Peyer's patch (tissue), 4 donors: ENCODE results near the gene CTPS2. TPM values are rescaled to one million over a fixed set of nuclear protein-coding genes. Genes with fewer than 3 reads are reported as not detected.
A peak's percentile ranks its signal among the peaks of the same experiment; 100 is the strongest.

ENCODE experiments used
- DNase-seq, 3 donors: peaks; one replicate each; pipeline ENCODE4 v3.0.0-alpha.2; 2017 to 2019
- H3K27ac ChIP-seq, 4 donors: fragments of 200-600 bp; sonication (generic); one replicate each; pipeline ENCODE4 v1.5.1; 2016 to 2019
- H3K27me3 ChIP-seq, 2 donors: fragments of 200-600 bp; sonication (generic); one replicate each; pipeline ENCODE4 v1.5.1; 2019
- H3K36me3 ChIP-seq, 3 donors: fragments of 200-600 bp; sonication (generic); one replicate each; pipeline ENCODE4 v1.5.1; 2016 to 2019
- H3K4me1 ChIP-seq, 4 donors: fragments of 200-600 bp; sonication (generic); one replicate each; pipeline ENCODE4 v1.5.1; 2016 to 2019
- H3K4me3 ChIP-seq, 4 donors: fragments of 200-600 bp; sonication (generic); 1 replicate in 3 of 4; 2 replicates in 1 of 4; pipeline ENCODE4 v1.5.1; 2016 to 2019; ENCODE audit warnings: mild to moderate bottlenecking in 1 of 4
- H3K9me3 ChIP-seq, 4 donors: fragments of 200-600 bp; sonication (generic); one replicate each; pipeline ENCODE4 v1.5.1; 2016 to 2019; ENCODE audit warnings: mild to moderate bottlenecking in 1 of 4
- CTCF ChIP-seq, 6 experiments: fragments of 450-650 bp in 4 of 6; fragments of 200-600 bp in 2 of 6; sonication (generic) in 1 of 6; IDR thresholded peaks; one replicate each; pipeline ENCODE4 v1.5.1; 2017 to 2019; ENCODE audit warnings: antibody characterized with exemption in 6 of 6, mild to moderate bottlenecking in 3 of 6, moderate library complexity in 1 of 6
- POLR2A ChIP-seq, 2 donors: fragments of 450-650 bp; IDR thresholded peaks; one replicate each; pipeline ENCODE4 v1.5.1; 2017; ENCODE audit warnings: antibody characterized with exemption in 2 of 2, mild to moderate bottlenecking in 2 of 2, moderate library complexity in 2 of 2
- total RNA-seq, 4 donors: library from RNA; depleted of rRNA; stranded (reverse); fragments of >200 nt; gene quantifications; one replicate each; pipeline ENCODE4 v1.1.0, GENCODE V29; 2016

Gene CTPS2
- total RNA-seq, 4 donors from 2014 or later, result 16.5 to 35.1 (median 23.9) TPM

- no peak overlapping the region for H3K27ac ChIP-seq
- H3K4me3 ChIP-seq, result no peak overlapping the region
- H3K27me3 ChIP-seq, result no peaks in the 10 kb centered on the region
- H3K4me1 ChIP-seq, result no peaks in the 10 kb centered on the region
- TF ChIP-seq CTCF (IDR thresholded peaks at IDR 0.05) (no peak), POLR2A (IDR thresholded peaks at IDR 0.05) (no peak)
- no peak for DNase-seq
- peaks cover 0 to 10% (median 0%) of the 10 kb centered on the region in 3 donors for H3K36me3 ChIP-seq
- no peaks in the 10 kb centered on the region for H3K9me3 ChIP-seq
Measured at GRCh38 chrX:16696956-16697355, 15.5 kb downstream of the CTPS2 start.

DNA sequence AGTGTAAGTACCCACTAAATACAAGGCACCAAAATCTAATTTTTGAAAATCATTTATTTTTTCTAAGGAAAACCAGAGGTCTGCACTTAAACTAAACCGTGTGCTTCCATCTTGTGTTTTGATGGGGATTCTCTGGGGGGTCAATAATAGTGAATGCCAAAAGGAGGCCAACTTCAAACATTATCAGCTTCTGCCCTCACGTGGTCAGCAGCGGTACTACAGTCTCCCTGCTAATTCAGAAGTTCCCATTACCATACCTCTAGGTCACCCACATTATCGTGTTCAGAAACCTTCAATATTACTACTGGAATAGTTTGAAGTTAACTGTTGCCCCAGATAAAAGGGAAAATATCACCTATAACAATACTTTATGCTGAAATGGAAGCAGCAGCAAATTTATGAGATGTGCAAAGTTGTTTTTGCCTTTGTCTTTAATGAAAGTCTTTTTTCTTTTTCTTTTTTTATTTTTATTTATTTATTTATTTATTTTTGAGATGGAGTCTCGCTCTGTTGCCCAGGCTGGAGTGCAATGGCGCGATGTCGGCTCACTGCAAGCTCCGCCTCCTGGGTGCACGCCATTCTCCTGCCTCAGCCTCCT lies 17.3 kb downstream of the CTPS2 start:
- Histone ChIP-seq H3K27me3 (no peaks in the 10 kb centered on the region), H3K36me3 (peaks cover 0 to 20% (median 0%) of the 10 kb centered on the region in 3 donors), H3K9me3 (no peaks in the 10 kb centered on the region), H3K27ac (no peak overlapping the region), H3K4me3 (no peak overlapping the region), H3K4me1 (no peaks in the 10 kb centered on the region)
- no peak for TF ChIP-seq POLR2A (IDR thresholded peaks at IDR 0.05)
- TF ChIP-seq CTCF (IDR thresholded peaks at IDR 0.05), result peak; percentile 62 to 87 (median 74)
- DNase-seq, result peak; percentile 63 to 88 (median 68)

- Histone ChIP-seq H3K4me1 (no peaks in the 10 kb centered on the region), H3K27ac (no peak overlapping the region), H3K27me3 (no peaks in the 10 kb centered on the region), H3K36me3 (peaks cover 0 to 26% (median 0%) of the 10 kb centered on the region in 3 donors), H3K9me3 (no peaks in the 10 kb centered on the region), H3K4me3 (no peak overlapping the region)
- DNase-seq, result no peak
- TF ChIP-seq POLR2A (IDR thresholded peaks at IDR 0.05), result no peak
- TF ChIP-seq CTCF (IDR thresholded peaks at IDR 0.05), result no peak
Measured at GRCh38 chrX:16687514-16687913, 25.0 kb downstream of the CTPS2 start.

DNA sequence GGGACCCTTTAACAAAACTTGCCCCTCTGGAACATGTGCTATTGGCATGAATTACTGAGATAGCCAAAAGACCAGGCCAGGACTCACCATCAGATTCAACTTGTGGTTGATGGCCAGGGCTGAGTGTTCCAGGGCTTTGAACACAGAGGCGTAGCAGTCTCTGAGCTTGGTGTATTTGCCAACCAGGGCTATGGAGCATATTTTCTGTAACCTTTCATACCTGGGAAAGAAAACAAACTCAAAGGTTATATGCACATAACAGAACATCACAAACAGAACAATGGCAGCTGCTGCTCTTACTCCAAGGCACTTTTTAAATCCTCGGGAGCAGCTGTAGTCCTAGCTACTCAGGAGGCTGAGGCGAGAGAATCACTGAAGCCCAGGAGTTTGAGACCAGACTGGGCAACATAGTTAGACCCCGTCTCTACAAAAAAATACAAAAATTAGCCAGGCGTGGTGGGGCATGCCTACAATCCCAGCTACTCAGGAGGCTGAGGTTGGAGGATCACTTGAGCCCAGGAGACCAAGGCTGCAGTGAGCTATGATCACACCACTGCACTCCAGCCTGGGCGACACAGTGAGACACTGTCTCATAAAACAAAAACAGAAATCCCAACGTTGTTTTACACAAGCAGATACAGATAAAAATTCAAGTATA lies 29.3 kb downstream of the CTPS2 start:
- Histone ChIP-seq H3K4me3 (no peak overlapping the region), H3K27me3 (no peaks in the 10 kb centered on the region), H3K9me3 (no peaks in the 10 kb centered on the region), H3K27ac (no peak overlapping the region), H3K36me3 (peaks cover 0 to 25% (median 0%) of the 10 kb centered on the region in 3 donors), H3K4me1 (no peaks in the 10 kb centered on the region)
- no peak for DNase-seq
- TF ChIP-seq CTCF (IDR thresholded peaks at IDR 0.05) (no peak), POLR2A (IDR thresholded peaks at IDR 0.05) (no peak)

- TF ChIP-seq CTCF (IDR thresholded peaks at IDR 0.05) (no peak), POLR2A (IDR thresholded peaks at IDR 0.05) (no peak)
- H3K27me3 ChIP-seq, result no peaks in the 10 kb centered on the region
- H3K4me3 ChIP-seq, result no peak overlapping the region
- H3K36me3 ChIP-seq, result peaks cover 0 to 19% (median 0%) of the 10 kb centered on the region in 3 donors
- no peak overlapping the region for H3K27ac ChIP-seq
- no peaks in the 10 kb centered on the region for H3K9me3 ChIP-seq
- no peak for DNase-seq
- no peaks in the 10 kb centered on the region for H3K4me1 ChIP-seq
Measured at GRCh38 chrX:16678689-16679088, 33.8 kb downstream of the CTPS2 start.
